ENCODE results near the gene OARD1.
A peak's percentile ranks its signal among the peaks of the same experiment; 100 is the strongest.

OARD1 gene

GRCh38 chr6:41033776-41034175 lies 38.4 kb downstream of the OARD1 start:
- Histone ChIP-seq H4K91ac (ENCODE audit: low read depth, low read length, poor library complexity) (no peak overlapping the region), H3K36me3 (replicated peaks in 1 of 2; ENCODE audit: control insufficient read depth in 2 of 2, insufficient read depth in 2 of 2, low read length in 2 of 2) (no peaks in the 10 kb centered on the region), H3K27me3 (ENCODE audit: control insufficient read depth in 3 of 3, insufficient read depth in 3 of 3, low read depth in 1 of 3, low read length in 3 of 3) (peaks cover 0 to 2% (median 0%) of the 10 kb centered on the region in 3 experiments), H2AK5ac (ENCODE audit: low read depth, low read length) (no peak overlapping the region), H3K9ac (ENCODE audit: low read depth, low read length, poor library complexity) (no peak overlapping the region), H3K9me3 (replicated peaks in 1 of 2; ENCODE audit: control insufficient read depth in 2 of 2, insufficient read depth in 1 of 2, low read depth in 1 of 2, low read length in 2 of 2) (no peaks in the 10 kb centered on the region), H4K8ac (ENCODE audit: low read depth, low read length) (no peak overlapping the region), H3K4me2 (ENCODE audit: insufficient read depth, low read length, poor library complexity, severe bottlenecking) (no peak overlapping the region), H3K27ac (replicated peaks; ENCODE audit: low read length) (no peak overlapping the region), H3K79me1 (ENCODE audit: low read depth, low read length) (no peaks in the 10 kb centered on the region), H3K4me3 (ENCODE audit: low read length in 2 of 2) (no peak overlapping the region), H2BK12ac (ENCODE audit: low read length) (no peak overlapping the region), H2BK5ac (ENCODE audit: low read length) (no peak overlapping the region), H3K4me1 (ENCODE audit: control insufficient read depth in 2 of 2, insufficient read depth in 1 of 2, low read depth in 1 of 2, low read length in 2 of 2) (peaks cover 0 to 5% of the 10 kb centered on the region in 2 donors), H2AFZ (ENCODE audit: low read length) (no peak overlapping the region), H2BK120ac (ENCODE audit: low read depth, low read length) (no peak overlapping the region), H3K18ac (ENCODE audit: low read length) (peak overlapping the region; percentile 16), H2BK15ac (ENCODE audit: low read length) (no peak overlapping the region), H3K4ac (ENCODE audit: low read length) (no peak overlapping the region), H3K23ac (ENCODE audit: low read depth, low read length, poor library complexity) (peak overlapping the region; percentile 29), H3K14ac (ENCODE audit: low read length) (no peak overlapping the region)
- no CpG with 5 or more reads among the region's 13 CpGs for WGBS, 2 donors (ENCODE audit: extremely low coverage in 2 of 2, insufficient read length in 2 of 2, insufficient replicate concordance in 1 of 2)
- no peak for DNase-seq (ENCODE audit: low spot score)

GRCh38 chr6:41032830-41033229 lies 39.3 kb downstream of the OARD1 start:
- Histone ChIP-seq H3K27me3 (ENCODE audit: control insufficient read depth in 3 of 3, insufficient read depth in 3 of 3, low read depth in 1 of 3, low read length in 3 of 3) (peaks cover 0 to 2% (median 0%) of the 10 kb centered on the region in 3 experiments), H3K9me3 (replicated peaks in 1 of 2; ENCODE audit: control insufficient read depth in 2 of 2, insufficient read depth in 1 of 2, low read depth in 1 of 2, low read length in 2 of 2) (no peaks in the 10 kb centered on the region), H3K79me1 (ENCODE audit: low read depth, low read length) (no peaks in the 10 kb centered on the region), H3K9ac (ENCODE audit: low read depth, low read length, poor library complexity) (no peak overlapping the region), H3K4me1 (ENCODE audit: control insufficient read depth in 2 of 2, insufficient read depth in 1 of 2, low read depth in 1 of 2, low read length in 2 of 2) (peaks cover 3 to 9% of the 10 kb centered on the region in 2 donors), H3K18ac (ENCODE audit: low read length) (peak overlapping the region; percentile 28), H2AFZ (ENCODE audit: low read length) (no peak overlapping the region), H3K23ac (ENCODE audit: low read depth, low read length, poor library complexity) (peak overlapping the region; percentile 20), H2BK120ac (ENCODE audit: low read depth, low read length) (no peak overlapping the region), H2BK12ac (ENCODE audit: low read length) (no peak overlapping the region), H3K14ac (ENCODE audit: low read length) (no peak overlapping the region), H2BK15ac (ENCODE audit: low read length) (no peak overlapping the region), H2AK5ac (ENCODE audit: low read depth, low read length) (no peak overlapping the region), H3K36me3 (replicated peaks in 1 of 2; ENCODE audit: control insufficient read depth in 2 of 2, insufficient read depth in 2 of 2, low read length in 2 of 2) (no peaks in the 10 kb centered on the region), H4K8ac (ENCODE audit: low read depth, low read length) (no peak overlapping the region), H3K27ac (replicated peaks; ENCODE audit: low read length) (no peak overlapping the region), H3K4me3 (ENCODE audit: low read length in 2 of 2) (no peak overlapping the region), H2BK5ac (ENCODE audit: low read length) (no peak overlapping the region), H4K91ac (ENCODE audit: low read depth, low read length, poor library complexity) (no peak overlapping the region), H3K4ac (ENCODE audit: low read length) (no peak overlapping the region), H3K4me2 (ENCODE audit: insufficient read depth, low read length, poor library complexity, severe bottlenecking) (no peak overlapping the region)
- no CpG with 5 or more reads among the region's 15 CpGs for WGBS, 2 donors (ENCODE audit: extremely low coverage in 2 of 2, insufficient read length in 2 of 2, insufficient replicate concordance in 1 of 2)
- DNase-seq (ENCODE audit: low spot score): no peak

- H2BK12ac ChIP-seq (ENCODE audit: low read length): no peak overlapping the region
- H3K4me3 ChIP-seq (ENCODE audit: low read length in 2 of 2): peak overlapping the region; percentile 50 to 73
- H3K4me1 ChIP-seq (ENCODE audit: control insufficient read depth in 2 of 2, insufficient read depth in 1 of 2, low read depth in 1 of 2, low read length in 2 of 2): peaks cover 11 to 15% of the 10 kb centered on the region in 2 donors
- no peak overlapping the region for H3K4ac ChIP-seq (ENCODE audit: low read length)
- no peak overlapping the region for H2BK5ac ChIP-seq (ENCODE audit: low read length)
- H2BK120ac ChIP-seq (ENCODE audit: low read depth, low read length): peak overlapping the region; percentile 20
- H4K8ac ChIP-seq (ENCODE audit: low read depth, low read length): no peak overlapping the region
- no CpG with 5 or more reads among the region's 13 CpGs for WGBS, 2 donors (ENCODE audit: extremely low coverage in 2 of 2, insufficient read length in 2 of 2, insufficient replicate concordance in 1 of 2)
- peak overlapping the region; percentile 38 for H2AK5ac ChIP-seq (ENCODE audit: low read depth, low read length)
- H3K4me2 ChIP-seq (ENCODE audit: insufficient read depth, low read length, poor library complexity, severe bottlenecking): peak overlapping the region; percentile 79
- H3K18ac ChIP-seq (ENCODE audit: low read length): peak overlapping the region; percentile 94
- H3K23ac ChIP-seq (ENCODE audit: low read depth, low read length, poor library complexity): peak overlapping the region; percentile 3
- no peak overlapping the region for H3K27ac ChIP-seq (replicated peaks; ENCODE audit: low read length)
- H2AFZ ChIP-seq (ENCODE audit: low read length): peak overlapping the region; percentile 89
- H3K36me3 ChIP-seq (replicated peaks in 1 of 2; ENCODE audit: control insufficient read depth in 2 of 2, insufficient read depth in 2 of 2, low read length in 2 of 2): no peaks in the 10 kb centered on the region
- DNase-seq (ENCODE audit: low spot score): no peak
- no peaks in the 10 kb centered on the region for H3K79me1 ChIP-seq (ENCODE audit: low read depth, low read length)
- peak overlapping the region; percentile 89 for H3K9ac ChIP-seq (ENCODE audit: low read depth, low read length, poor library complexity)
- H2BK15ac ChIP-seq (ENCODE audit: low read length): peak overlapping the region; percentile 62
- no peaks in the 10 kb centered on the region for H3K9me3 ChIP-seq (replicated peaks in 1 of 2; ENCODE audit: control insufficient read depth in 2 of 2, insufficient read depth in 1 of 2, low read depth in 1 of 2, low read length in 2 of 2)
- H3K14ac ChIP-seq (ENCODE audit: low read length): no peak overlapping the region
- H4K91ac ChIP-seq (ENCODE audit: low read depth, low read length, poor library complexity): no peak overlapping the region
- peaks cover 0 to 2% (median 0%) of the 10 kb centered on the region in 3 experiments for H3K27me3 ChIP-seq (ENCODE audit: control insufficient read depth in 3 of 3, insufficient read depth in 3 of 3, low read depth in 1 of 3, low read length in 3 of 3)
Measured at GRCh38 chr6:41028561-41029412, 43.4 kb downstream of the OARD1 start.

GRCh38 chr6:41027799-41028560 lies 44.2 kb downstream of the OARD1 start:
- Histone ChIP-seq H3K4me2 (ENCODE audit: insufficient read depth, low read length, poor library complexity, severe bottlenecking) (peak overlapping the region; percentile 79), H4K8ac (ENCODE audit: low read depth, low read length) (no peak overlapping the region), H2BK12ac (ENCODE audit: low read length) (no peak overlapping the region), H3K9me3 (replicated peaks in 1 of 2; ENCODE audit: control insufficient read depth in 2 of 2, insufficient read depth in 1 of 2, low read depth in 1 of 2, low read length in 2 of 2) (no peaks in the 10 kb centered on the region), H2AK5ac (ENCODE audit: low read depth, low read length) (peak overlapping the region; percentile 38), H2AFZ (ENCODE audit: low read length) (peak overlapping the region; percentile 89), H3K27ac (replicated peaks; ENCODE audit: low read length) (no peak overlapping the region), H3K36me3 (replicated peaks in 1 of 2; ENCODE audit: control insufficient read depth in 2 of 2, insufficient read depth in 2 of 2, low read length in 2 of 2) (no peaks in the 10 kb centered on the region), H2BK5ac (ENCODE audit: low read length) (no peak overlapping the region), H2BK15ac (ENCODE audit: low read length) (peak overlapping the region; percentile 62), H3K4me3 (ENCODE audit: low read length in 2 of 2) (peak overlapping the region; percentile 50 to 73), H3K14ac (ENCODE audit: low read length) (no peak overlapping the region), H4K91ac (ENCODE audit: low read depth, low read length, poor library complexity) (no peak overlapping the region), H3K4ac (ENCODE audit: low read length) (no peak overlapping the region), H3K4me1 (ENCODE audit: control insufficient read depth in 2 of 2, insufficient read depth in 1 of 2, low read depth in 1 of 2, low read length in 2 of 2) (peaks cover 11 to 15% of the 10 kb centered on the region in 2 donors), H3K27me3 (ENCODE audit: control insufficient read depth in 3 of 3, insufficient read depth in 3 of 3, low read depth in 1 of 3, low read length in 3 of 3) (no peaks in the 10 kb centered on the region), H3K18ac (ENCODE audit: low read length) (peak overlapping the region; percentile 94), H3K9ac (ENCODE audit: low read depth, low read length, poor library complexity) (peak overlapping the region; percentile 89), H3K79me1 (ENCODE audit: low read depth, low read length) (no peaks in the 10 kb centered on the region), H3K23ac (ENCODE audit: low read depth, low read length, poor library complexity) (peak overlapping the region; percentile 28), H2BK120ac (ENCODE audit: low read depth, low read length) (peak overlapping the region; percentile 20)
- WGBS, 2 donors (ENCODE audit: extremely low coverage in 2 of 2, insufficient read length in 2 of 2, insufficient replicate concordance in 1 of 2): no CpG with 5 or more reads among the region's 45 CpGs
- DNase-seq (ENCODE audit: low spot score): peak; percentile 82
